ENCODE data around the gene GATAD2A.

DNA sequence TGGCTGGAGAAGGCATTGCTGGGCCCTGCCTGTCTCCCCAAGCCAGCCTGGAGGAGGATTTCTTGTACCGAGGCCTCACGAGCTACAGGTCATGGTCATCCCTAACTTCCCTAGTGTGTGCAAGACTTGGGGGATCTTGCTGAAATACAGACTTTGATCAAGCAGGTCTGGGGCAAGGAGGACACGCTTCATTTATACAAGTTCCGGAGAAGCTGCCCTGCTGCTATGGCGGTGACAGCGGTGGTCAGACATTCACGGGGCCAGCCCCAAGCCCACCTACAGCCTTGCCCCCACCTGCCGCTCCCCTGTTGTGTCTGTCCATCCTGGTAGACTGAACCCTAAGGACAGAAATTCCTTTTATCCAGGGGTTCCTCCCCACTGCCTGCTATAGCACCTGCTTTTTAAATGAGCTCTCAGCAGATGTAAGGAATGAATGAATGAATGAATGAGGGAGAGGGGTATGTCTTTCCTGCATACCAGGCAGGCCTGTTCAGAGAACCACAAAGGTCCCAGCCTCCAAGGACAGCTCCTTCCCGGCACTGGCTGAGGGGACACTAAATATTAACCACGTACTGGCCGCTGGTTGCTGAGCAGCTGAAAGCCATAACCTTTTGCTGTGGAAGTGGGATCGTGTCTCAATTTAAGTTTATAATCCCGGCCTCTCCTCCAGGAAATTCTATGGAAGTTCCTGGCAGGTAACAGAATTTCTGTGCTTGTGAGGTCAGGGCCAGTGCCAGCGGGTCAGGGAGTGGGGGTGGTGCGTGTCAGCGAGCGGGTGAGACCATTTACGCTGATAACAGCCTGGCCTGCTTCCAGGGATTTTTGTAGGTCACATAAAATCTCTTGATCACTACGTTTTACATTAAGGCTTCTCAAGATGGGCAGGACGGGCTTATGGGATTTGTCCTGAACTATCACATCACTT lies 82.7 kb downstream of the GATAD2A start:
- TF ChIP-seq, protein P1, sequence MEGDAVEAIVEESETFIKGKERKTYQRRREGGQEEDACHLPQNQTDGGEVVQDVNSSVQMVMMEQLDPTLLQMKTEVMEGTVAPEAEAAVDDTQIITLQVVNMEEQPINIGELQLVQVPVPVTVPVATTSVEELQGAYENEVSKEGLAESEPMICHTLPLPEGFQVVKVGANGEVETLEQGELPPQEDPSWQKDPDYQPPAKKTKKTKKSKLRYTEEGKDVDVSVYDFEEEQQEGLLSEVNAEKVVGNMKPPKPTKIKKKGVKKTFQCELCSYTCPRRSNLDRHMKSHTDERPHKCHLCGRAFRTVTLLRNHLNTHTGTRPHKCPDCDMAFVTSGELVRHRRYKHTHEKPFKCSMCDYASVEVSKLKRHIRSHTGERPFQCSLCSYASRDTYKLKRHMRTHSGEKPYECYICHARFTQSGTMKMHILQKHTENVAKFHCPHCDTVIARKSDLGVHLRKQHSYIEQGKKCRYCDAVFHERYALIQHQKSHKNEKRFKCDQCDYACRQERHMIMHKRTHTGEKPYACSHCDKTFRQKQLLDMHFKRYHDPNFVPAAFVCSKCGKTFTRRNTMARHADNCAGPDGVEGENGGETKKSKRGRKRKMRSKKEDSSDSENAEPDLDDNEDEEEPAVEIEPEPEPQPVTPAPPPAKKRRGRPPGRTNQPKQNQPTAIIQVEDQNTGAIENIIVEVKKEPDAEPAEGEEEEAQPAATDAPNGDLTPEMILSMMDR (IDR thresholded peaks at IDR 0.05 in 4 of 5, conservative IDR thresholded peaks at IDR 0.05 in 1 of 5), result no peak
- TF ChIP-seq POLR2A (IDR thresholded peaks at IDR 0.05), result no peak
